Pancreas (tissue), 10 donors: Measurements from ENCODE around the gene SAFB. TPM values are rescaled to one million over a fixed set of nuclear protein-coding genes. Genes with fewer than 3 reads are reported as not detected.

Experiments
- ATAC-seq, 4 donors: fragments of 200-7000 bp; cut with Tn5 transposase; one replicate each; pipeline versions ENCODE4 v1.8.0 to v1.9.1; 2020; ENCODE audit warnings: mild to moderate bottlenecking in 4 of 4, moderate library complexity in 4 of 4
- DNase-seq, 6 donors: peaks; one replicate each; pipeline ENCODE4 v3.0.0-alpha.2; 2020
- FAIRE-seq: peaks from 2 replicates; lab custom pipeline; 2012; peaks lifted over from hg19 to GRCh38; lab: Jason Lieb, UNC
- H3K27ac ChIP-seq, 4 donors: fragments of 200-600 bp; sonication (generic); 1 replicate in 3 of 4; 2 replicates in 1 of 4; pipeline versions ENCODE4 v1.5.0 to v1.8.0; 2020
- H3K27me3 ChIP-seq, 4 donors: fragments of 200-600 bp; one replicate each; pipeline ENCODE4 v1.8.0; 2021
- H3K36me3 ChIP-seq, 3 donors: fragments of 200-600 bp; sonication (generic) in 1 of 3; one replicate each; pipeline versions ENCODE4 v1.5.0 to v1.8.0; 2020 to 2021
- H3K4me1 ChIP-seq, 3 donors: fragments of 200-600 bp; one replicate each; pipeline ENCODE4 v1.8.0; 2021
- H3K4me3 ChIP-seq, 4 donors: fragments of 200-600 bp; sonication (generic) in 2 of 4; one replicate each; pipeline versions ENCODE4 v1.5.0 to v1.8.0; 2020 to 2021
- H3K9me3 ChIP-seq, 4 donors: fragments of 200-600 bp; one replicate each; pipeline ENCODE4 v1.8.0; 2021
- WGBS, 2 donors: extraction: QIAGEN DNeasy Blood & Tissue Kit; methylation state at CpG; one replicate each; pipeline ENCODE4 v1.1.7; 2013; 5-methylcytosine and 5-hydroxymethylcytosine counted together
- intact Hi-C, 3 donors: fragments of 100-400 bp; cut with DNase I; formaldehyde crosslinking; loops; one replicate each; pipeline versions ENCODE4 v1.11.1 to v1.14.2; 2022
- polyA plus RNA-seq, 2 donors: library from polyadenylated mRNA; stranded (reverse); fragments of 200-250 nt; gene quantifications; one replicate each; pipeline ENCODE4 v1.2.3, GENCODE V29; 2013
- total RNA-seq, 6 donors: library from RNA; stranded (reverse); fragmentation: NEBNext Ultra II Directional in 4 of 6; extraction: Animal tissue kit (Norgen Biotek cat#: 25700) in 4 of 6; gene quantifications; one replicate each; pipeline versions ENCODE4 v1.2.1 to v1.2.4, GENCODE V29; 2021 to 2023
- TF ChIP-seq, protein P1 (sequence below), 4 donors: fragments of 200-600 bp; sonication (generic) in 3 of 4; IDR thresholded peaks; one replicate each; pipeline versions ENCODE4 v1.5.0 to v1.8.0; 2021; ENCODE audit warnings: antibody characterized with exemption in 4 of 4
- donor health status: healthy with polysubstance abuse.
- donor health status: DM: no; HTN: no; CAD: no; lungs with moderate emphysema.
- donor health status: DM: no; HTN: no; CAD: no.
- donor health status: control.
- donor health status: control.
- donor health status: Bipolar disorder and iron deficiency.
- donor health status: DM: yes; HTN: yes; CAD: no.
- donor health status: DM: no; HTN: no; CAD: no.
- donor health status: DM: no; HTN: no; CAD: no.
- donor health status: DM: yes; HTN: yes; CAD: no.

The SAFB gene
- total and polyA plus RNA-seq, 8 donors: 28.9 to 84.3 (median 42.7) TPM

DNA sequence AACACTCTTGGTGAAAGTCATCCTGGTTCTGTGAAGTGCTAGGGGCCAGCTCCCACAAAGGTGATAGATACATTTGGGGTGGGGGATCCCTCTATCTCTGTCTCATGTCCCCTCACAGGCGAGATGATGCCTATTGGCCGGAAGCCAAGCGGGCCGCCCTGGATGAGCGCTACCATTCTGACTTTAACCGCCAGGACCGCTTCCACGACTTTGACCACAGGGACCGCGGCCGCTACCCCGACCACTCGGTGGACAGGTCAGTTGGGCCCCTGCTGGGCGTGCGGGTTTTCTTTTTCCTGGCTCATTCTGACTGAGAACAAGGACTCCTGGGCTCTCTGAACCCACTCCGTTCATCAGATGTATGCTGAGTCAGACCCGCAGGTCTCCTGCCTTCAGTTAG, 41.0 kb downstream of the SAFB start:
- 92 to 93% methylated on average over 17 of the region's 17 CpGs for WGBS, 2 donors
- TF ChIP-seq, protein P1, sequence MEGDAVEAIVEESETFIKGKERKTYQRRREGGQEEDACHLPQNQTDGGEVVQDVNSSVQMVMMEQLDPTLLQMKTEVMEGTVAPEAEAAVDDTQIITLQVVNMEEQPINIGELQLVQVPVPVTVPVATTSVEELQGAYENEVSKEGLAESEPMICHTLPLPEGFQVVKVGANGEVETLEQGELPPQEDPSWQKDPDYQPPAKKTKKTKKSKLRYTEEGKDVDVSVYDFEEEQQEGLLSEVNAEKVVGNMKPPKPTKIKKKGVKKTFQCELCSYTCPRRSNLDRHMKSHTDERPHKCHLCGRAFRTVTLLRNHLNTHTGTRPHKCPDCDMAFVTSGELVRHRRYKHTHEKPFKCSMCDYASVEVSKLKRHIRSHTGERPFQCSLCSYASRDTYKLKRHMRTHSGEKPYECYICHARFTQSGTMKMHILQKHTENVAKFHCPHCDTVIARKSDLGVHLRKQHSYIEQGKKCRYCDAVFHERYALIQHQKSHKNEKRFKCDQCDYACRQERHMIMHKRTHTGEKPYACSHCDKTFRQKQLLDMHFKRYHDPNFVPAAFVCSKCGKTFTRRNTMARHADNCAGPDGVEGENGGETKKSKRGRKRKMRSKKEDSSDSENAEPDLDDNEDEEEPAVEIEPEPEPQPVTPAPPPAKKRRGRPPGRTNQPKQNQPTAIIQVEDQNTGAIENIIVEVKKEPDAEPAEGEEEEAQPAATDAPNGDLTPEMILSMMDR (IDR thresholded peaks at IDR 0.05): no peak
- Histone ChIP-seq H3K27me3 (no peaks in the 10 kb centered on the region), H3K9me3 (no peaks in the 10 kb centered on the region), H3K4me1 (no peaks in the 10 kb centered on the region), H3K36me3 (peaks cover 10 to 84% (median 52%) of the 10 kb centered on the region in 3 donors), H3K4me3 (no peak overlapping the region), H3K27ac (no peak overlapping the region)
- ATAC-seq (no peak), FAIRE-seq (no peak), DNase-seq (peak in 2 of 6 donors; percentile 58 to 69)
- intact Hi-C loops: no loop called here

DNA sequence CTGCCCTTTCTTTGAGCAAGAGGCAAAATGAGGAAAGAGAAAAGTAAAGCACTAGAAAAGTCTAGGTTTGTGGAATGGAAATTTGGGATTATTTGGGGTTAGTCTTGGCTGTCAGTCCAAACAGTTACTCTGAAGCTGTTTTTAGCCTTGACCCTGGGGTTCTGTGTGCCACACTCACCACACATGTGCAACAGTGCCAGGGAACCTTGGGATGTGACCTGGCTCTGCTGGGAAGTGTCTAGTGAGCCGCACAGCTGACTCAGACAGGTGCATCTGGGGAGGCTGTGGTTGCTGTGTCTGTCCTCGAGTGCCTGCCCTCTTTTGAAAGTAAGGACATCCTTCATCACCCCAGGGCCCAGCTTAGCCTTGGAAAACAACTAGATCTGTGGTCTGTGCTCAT, 41.6 kb downstream of the SAFB start:
- DNase-seq (peak in 1 of 6 donors; percentile 22), FAIRE-seq (no peak), ATAC-seq (peak in 2 of 4 donors; percentile 7 to 21)
- intact Hi-C loops: no loop called here
- H3K27me3 ChIP-seq: no peaks in the 10 kb centered on the region
- peaks cover 12 to 88% (median 56%) of the 10 kb centered on the region in 3 donors for H3K36me3 ChIP-seq
- H3K27ac ChIP-seq: no peak overlapping the region
- TF ChIP-seq, protein P1 (IDR thresholded peaks at IDR 0.05): no peak
- no peaks in the 10 kb centered on the region for H3K9me3 ChIP-seq
- H3K4me3 ChIP-seq: no peak overlapping the region
- no peaks in the 10 kb centered on the region for H3K4me1 ChIP-seq
- 83 to 92% methylated on average over 2 of the region's 2 CpGs for WGBS, 2 donors

DNA sequence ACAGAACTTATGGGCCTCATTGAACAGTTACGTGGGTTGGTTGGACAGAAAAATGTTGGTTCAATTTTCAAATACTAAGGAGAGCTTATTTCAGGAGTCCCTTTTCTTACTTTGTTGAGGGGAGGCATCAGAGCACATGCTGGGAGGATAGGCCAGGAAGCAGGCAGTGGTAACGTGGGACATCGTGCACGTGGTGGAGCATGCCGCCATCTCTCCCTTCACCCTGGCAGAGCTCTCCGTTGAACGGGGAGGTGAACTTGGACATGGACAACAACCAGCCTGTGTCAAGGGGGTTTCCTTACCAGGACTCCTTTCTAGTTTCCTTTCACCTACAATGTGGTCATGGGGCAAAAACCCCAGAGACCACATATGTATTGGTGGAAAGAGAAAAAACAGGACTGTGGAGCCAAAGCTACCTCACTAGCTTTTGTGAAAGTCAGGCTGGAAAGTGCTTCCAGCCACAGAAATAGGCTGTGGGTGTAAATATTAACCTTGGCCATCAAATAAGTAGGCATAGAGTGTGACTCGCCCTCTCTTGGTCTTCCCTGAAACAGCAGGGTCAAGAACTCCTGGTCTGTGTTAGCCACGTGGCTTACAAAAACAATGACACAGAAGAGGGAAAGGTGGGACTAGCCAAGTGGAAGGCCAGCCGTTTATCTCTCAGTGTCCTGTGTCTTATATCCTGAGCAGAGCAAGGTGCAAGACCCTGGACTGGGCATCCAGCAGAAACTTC, 43.1 kb downstream of the SAFB start:
- H3K27ac ChIP-seq: no peak overlapping the region
- H3K27me3 ChIP-seq: no peaks in the 10 kb centered on the region
- ATAC-seq: peak in 3 of 4 donors; percentile 32 to 54 (median 50)
- H3K4me1 ChIP-seq: no peaks in the 10 kb centered on the region
- 75% methylated on average over 10 of the region's 10 CpGs for WGBS, 2 donors
- FAIRE-seq: no peak
- TF ChIP-seq, protein P1 (IDR thresholded peaks at IDR 0.05): no peak
- peak in 2 of 6 donors; percentile 6 to 9 for DNase-seq
- H3K9me3 ChIP-seq: no peaks in the 10 kb centered on the region
- intact Hi-C loops: no loop called here
- H3K4me3 ChIP-seq: no peak overlapping the region
- H3K36me3 ChIP-seq: peaks cover 12 to 80% (median 49%) of the 10 kb centered on the region in 3 donors

DNA sequence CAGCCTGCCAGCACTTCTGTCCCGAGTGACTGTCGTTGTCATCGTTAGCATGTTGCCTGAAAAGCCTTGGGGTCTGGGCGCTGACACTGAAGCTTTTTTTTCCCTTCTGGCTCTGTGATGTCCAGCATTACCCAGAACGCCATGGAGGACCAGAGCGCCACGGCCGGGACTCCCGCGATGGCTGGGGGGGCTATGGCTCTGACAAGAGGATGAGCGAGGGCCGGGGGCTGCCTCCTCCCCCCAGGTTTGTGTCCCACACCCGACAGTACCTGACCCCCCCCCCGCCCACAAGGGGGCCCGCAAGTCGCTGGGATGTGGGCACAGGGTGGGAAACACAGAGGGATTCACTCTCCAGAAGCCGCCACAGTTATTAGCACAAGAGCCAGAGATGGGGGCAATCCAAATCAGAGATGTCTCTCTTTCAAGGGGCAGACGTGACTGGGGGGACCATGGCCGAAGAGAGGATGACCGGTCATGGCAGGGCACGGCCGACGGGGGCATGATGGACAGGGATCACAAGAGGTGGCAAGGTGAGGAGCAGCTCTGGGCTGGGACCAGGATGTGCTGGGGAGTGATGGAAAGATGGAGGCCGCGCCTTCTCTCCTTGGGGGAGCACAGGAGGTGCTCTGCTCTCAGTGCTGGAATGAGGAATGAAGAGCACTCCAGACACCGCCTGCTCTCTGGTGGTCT, 44.2 kb downstream of the SAFB start:
- TF ChIP-seq, protein P1 (IDR thresholded peaks at IDR 0.05): no peak
- Histone ChIP-seq H3K27ac (no peak overlapping the region), H3K27me3 (no peaks in the 10 kb centered on the region), H3K36me3 (peaks cover 9 to 68% (median 41%) of the 10 kb centered on the region in 3 donors), H3K9me3 (no peaks in the 10 kb centered on the region), H3K4me1 (no peaks in the 10 kb centered on the region), H3K4me3 (no peak overlapping the region)
- 90 to 91% methylated on average over 26 of the region's 26 CpGs for WGBS, 2 donors
- FAIRE-seq (no peak), DNase-seq (peak in 2 of 6 donors; percentile 48 to 56), ATAC-seq (no peak)
- intact Hi-C loops: no loop called here
